Measurements from ENCODE around the gene IL31.

Gene IL31

DNA sequence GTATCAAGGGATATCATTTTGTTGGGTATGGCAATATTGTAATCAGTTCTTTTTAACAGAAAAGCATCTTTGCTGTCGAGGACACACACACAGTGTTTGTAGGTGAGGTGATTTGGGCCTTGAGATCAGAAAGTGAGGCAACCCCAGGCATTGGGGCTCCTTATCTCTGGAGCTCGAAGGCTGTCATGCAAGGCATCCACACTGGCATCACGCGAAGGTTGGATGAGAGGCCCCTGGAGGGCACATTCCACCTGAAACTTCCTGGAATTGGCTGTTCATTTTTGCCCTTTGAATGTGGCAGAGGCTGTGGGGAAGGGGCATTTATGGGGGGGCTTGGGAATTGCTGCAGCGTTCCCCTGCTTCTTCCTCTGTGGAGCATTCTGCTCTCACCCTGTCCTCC lies 45.5 kb downstream of the IL31 start:
- DNase-seq (ENCODE audit: low read depth) = no peak

DNA sequence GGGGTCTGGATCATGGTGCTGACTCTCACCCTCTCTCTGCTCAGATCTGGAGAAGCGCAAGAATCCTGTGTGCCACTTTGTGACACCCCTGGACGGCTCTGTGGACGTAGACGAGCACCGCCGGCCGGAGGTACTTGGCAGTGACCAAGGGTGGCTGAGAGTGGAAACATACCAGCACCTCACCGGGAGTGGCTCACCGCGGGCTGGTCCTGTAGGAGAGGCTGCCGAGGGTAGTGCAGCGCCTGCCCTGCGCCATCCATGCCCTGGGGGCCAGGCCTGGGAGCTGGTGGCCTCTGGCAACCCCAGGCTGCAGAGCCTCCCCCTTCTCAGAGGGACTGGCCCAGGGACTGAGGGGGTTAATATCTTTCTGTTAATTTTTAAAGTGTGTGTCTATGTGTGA lies 46.2 kb downstream of the IL31 start:
- no peak for DNase-seq (ENCODE audit: low read depth)

DNA sequence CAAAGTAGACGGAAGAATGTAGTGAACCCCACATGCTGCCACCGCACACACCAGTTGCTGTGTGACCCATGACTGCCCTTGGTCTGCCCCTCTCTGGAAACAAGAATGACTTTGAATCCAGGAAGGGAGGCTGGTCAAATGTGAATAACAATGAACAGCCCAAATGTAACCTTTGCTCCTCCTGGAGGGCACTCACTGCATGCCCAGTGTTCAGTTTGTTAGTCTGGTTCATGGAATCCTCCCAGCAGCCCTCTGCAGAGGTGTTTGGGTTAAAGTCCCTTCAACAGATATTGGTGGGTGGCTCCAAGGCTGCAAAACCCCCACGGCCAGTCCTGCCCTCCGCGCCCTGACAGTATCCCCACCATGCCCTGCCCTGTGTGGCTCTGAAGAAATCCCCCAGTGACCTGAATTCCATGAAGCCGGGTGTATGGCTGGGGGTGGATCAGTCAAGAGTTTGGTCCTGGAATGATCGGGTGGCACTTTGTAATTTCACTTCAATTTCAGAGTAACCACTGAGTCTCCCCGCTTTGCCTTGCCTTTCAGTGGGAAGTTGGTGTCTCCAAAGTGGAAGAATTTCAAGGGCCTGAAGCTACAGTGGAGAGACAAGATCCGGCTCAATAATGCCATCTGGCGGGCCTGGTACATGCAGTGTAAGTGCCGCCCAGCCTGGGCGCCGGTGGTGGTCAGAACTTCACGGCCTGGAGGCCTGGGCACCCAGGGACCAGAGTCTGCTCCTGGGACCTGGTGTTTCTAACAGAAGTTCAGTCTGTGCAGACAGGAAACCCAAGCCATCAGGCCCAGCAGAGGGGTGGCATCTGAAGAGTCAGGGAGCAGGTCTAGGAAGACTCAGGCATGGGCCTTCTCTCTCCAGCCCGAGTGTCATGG lies 47.1 kb downstream of the IL31 start:
- no peak for DNase-seq (ENCODE audit: low read depth)

- DNase-seq (ENCODE audit: low read depth) = no peak
These were observed 47.7 kb downstream of the IL31 start for GRCh38 chr12:122126342-122126635.

DNA sequence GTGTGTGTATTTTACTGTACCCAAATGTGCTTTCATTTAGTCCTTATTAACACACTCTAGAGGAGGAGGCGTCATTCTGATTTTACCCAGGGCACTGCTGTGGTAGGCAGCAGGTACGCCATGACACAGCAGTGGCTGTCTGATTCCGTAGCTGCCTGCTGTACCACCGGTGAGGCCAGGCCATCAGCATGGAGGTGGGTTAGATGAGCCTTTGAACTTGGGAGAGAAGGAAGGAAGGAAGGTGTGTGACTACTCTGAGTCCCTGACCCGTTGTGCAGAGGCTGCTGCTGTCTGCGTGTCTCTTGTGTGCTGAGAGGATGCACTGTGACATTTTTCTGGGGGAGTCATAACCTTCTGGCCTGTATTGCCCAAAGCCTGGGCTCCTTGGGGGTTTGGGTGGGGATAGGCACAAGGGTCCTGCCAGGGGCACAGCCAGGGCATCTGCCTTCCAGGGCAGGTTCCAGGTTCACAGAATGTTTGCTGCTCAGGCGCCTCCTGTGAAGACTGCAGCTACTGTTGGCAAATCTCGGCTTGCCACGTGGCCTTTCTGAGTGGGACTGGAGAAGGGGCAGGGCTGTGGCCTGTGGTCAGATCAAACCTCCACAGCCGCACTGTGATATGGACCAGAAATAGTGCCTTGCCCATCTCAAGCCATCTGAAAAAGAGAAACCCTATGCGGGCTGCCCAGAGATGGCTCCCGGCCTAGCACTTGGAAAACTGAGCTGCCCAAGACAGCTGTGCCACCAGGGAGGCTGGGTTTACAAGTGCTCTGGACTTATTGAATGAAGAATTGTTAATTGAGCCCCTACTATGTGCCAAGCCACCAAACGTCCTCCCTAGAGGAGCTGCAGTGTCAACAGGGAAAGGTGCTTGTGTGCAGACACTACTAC lies 48.3 kb downstream of the IL31 start:
- no peak for DNase-seq (ENCODE audit: low read depth)

DNA sequence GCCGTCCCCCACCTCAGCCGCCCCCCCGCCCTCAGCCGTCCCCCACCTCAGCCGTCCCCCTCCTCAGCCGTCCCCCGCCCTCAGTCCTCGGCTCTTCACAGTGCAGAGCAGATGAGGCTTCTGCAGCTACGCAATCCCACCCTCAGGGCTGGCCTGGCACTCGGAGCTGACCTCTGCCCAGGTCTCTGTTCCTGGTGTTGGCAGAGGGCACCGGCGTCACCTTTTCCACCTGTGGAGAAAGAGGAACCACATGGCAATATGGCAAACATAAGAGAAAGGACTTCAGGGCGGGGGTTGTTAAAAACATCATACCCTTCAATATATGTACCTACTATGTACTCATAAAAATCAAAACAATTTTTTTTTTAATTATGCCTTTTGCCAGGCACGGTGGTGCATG lies 49.7 kb downstream of the IL31 start:
- DNase-seq (ENCODE audit: low read depth) = no peak

GRCh38 chr12:122123761-122124145 lies 50.3 kb downstream of the IL31 start:
- DNase-seq (ENCODE audit: low read depth) = no peak

- peak; percentile 42 for DNase-seq (ENCODE audit: low read depth)
These were observed 50.8 kb downstream of the IL31 start for GRCh38 chr12:122123051-122123760.
